HG02642 (cell line): ENCODE results near the gene ATG2B.
"Not testable (repeated sequence)": the region's sequence is repeated elsewhere in the genome, so short reads cannot be mapped to it uniquely, and the experiment has no call there.

Experiments used
- ATAC-seq: cut with Tn5 transposase; IDR thresholded peaks from one replicate; pipeline ENCODE4 v1.9.1; 2021; ENCODE audit warnings: mild to moderate bottlenecking; ENCODE audit not compliant: unreplicated experiment, poor library complexity

The ATG2B gene

DNA sequence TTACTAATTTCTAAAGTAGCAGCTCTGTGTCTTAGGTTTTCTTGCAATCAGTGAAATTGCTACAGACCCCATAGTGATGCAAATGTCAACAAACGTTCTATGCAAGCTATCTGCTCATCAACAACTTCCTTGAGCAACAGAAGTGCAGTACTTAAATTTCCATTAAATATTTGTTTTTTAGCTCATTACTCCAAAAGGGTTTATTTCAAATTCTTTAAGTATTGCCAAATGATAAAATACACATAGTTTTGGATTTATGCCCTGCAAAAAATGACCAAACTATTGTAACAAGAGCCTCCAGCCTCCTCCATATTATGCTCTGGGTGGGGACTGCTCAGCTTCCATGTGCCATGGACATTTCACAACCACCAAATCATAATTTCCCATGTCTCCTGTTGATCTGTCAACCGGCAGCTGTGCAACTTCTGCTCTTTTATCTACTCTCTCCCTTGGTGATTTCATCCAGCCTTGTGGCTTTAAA is 102.8 kb downstream of the ATG2B start:
- ATAC-seq: no peak

DNA sequence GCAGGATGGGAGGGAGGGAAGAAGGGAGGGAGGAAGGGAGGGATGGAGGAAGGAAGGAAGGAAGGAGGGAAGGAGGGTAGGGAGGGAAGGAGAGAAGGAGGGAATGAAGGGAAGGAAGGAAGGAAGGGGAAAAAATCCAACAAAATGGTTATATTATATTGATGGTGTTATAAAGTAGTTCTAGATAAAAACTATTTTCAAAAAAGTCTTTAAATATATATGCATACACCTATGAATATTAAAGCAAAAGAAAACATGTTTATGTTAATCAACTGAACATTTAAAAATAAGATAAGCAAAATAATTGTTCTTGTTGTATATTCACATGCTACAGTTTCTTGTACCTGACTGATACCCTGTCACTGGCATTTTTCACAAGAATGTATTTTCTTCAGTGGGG is 105.2 kb downstream of the ATG2B start:
- no peak for ATAC-seq

DNA sequence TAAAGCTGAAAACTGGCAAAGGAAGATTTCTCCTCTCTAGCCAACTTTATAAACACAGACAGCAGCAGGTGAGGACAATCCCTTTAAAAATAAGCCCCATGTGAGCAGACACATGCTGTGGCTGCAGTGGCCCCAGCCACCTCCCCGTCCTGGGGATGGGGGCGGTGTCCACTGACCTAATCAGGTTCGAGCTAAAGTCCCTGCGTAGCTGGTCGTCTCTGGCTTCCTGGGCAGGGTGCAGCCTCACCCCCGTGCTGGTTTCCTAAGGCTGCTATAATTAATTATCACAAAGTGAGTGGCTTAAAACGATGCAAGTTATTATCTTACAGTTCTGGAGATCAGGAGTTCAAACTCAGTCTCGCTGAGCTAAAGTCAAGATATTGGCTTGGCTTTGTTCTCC is 106.1 kb downstream of the ATG2B start:
- ATAC-seq: no peak

DNA sequence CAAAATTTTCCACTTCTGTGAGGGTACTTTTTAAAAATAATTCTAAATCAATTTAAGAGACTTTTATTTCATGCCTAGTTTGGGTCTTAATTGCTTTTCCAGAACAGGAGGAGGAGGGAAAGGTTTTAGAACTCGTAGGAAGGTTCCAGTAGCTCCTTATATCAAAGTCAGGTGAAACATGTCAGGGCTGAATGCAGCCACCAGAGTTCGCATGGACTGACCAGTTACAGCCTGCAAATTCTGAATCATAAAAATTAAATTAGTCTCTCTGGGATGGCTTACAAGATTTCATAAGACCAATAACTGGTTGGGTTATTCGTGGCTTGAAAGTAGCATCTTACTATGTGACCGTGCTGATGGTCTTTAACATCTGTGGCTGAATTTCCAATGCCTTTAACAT is 106.7 kb downstream of the ATG2B start:
- ATAC-seq: no peak

DNA sequence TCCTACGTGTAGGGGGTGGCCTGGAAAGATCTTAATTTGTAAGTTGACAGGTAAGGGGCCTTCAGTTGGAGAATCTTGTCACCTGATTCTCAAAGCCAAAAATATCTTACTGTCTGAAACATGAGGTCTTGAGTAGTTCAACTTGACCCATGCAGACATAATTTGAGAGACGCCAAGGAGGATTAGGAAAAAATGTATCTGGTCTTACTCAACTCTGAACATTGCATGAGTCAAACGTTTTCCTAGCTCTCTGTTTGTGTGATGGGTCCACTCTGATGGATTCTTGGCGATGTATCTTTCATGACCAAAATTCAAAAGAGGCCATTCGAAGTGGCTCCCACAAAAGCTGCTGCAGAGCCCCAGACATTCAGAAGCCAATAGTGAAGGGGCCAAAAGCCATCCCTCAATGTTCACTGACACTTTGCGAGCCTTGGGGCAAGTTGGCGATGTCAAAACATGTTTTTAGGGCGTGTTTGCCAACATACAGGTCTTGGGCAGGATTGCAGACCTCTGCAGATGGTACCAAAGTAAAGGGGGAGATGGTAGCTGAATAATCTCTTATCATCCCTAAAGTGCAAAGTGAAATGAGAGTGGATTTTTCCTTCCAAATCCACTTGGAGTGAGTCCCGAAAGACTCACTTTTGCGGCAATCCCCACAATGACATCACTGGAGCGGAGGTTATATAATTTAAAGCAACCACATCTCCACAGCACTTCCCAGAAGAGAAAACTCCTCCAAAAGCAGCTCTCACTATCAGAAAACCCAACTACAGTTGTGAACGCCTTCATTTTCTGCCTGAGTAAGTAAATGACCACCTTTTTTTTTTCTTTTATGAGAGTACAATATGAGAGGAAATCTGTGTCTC is 107.4 kb downstream of the ATG2B start, which contains the start of gene BDKRB1:
Gene BDKRB1 (plus strand): TSS at position 710 of the 866 bp plus-strand sequence. CDS start 7,473 bp downstream, outside the sequence.
- ATAC-seq: no peak

DNA sequence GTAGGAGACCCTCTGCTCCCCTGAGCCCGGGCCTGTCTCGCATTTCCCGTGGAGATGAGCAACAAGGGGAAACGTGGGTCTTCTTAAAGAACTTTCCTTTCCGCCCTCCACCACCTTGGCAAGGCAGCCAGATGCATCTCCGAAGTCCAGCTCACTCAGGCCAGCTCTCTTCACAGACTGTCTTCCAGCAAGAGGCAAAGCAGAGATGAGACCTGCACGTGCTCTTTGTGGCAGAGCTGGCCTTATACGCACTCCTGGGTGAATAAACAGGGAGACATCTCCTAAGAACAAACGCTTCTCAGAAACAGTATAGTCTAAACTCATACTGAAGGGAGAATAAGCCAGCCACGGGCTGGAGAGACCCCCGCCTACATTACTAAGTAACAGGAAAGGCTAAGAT is 108.5 kb downstream of the ATG2B start:
- ATAC-seq: no peak

DNA sequence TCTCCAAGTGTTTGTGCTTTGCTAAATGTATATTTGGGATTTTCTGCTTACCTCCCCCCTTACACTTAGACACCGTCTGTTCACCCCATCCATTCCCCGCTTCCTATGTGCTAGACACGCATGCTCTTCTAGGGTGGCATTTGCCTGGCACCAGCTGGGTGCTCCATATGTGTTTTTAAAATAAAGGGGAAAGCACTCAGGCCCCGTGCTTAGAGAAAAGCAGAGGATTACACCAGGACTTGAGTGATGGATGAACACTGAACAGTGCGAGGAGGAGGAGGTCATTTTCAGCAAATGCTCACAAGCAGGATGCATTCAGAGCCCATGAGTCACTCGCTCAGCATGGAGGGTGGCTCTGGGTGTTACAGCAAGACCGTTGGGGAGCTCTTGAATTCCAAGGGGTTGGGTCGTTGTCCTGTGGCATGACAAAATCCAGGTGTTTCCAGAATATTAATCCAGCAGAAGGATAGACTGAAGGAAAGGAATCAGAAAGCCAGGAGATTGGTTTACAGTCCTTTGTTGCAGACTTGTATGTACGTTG is 110.1 kb downstream of the ATG2B start:
- ATAC-seq: no peak

DNA sequence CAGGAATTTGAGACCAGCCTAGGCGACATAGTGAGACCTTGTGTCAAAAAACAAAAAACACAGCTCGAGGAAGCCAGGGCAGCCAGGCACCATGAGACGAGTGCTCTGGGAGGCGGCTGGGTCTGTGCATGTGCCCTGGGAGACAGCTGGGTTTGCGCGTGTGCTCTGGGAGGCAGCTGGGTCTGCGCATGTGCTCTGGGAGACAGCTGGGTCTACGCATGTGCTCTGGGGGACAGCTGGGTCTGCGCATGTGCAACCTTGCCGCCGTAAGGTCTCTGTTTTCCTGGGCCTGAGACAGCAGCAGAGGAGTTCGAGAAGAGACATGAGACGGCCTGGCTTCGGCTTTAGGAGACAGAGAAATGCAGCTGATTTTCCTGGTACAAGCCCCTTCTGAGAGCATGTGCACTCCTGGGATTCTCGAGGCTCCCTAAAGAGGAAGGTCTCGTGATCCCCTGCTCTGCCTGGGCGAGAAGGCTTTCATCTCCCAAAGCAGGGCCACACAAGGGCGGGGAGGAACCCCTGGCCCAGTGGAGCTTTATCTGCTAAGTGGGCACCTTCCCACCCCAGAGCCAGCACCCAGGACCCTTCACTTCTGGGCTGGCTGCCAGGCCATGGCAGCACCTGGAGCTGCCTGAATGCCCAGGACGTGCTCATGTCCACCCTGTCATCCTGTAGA is 110.7 kb downstream of the ATG2B start:
- no peak for ATAC-seq

DNA sequence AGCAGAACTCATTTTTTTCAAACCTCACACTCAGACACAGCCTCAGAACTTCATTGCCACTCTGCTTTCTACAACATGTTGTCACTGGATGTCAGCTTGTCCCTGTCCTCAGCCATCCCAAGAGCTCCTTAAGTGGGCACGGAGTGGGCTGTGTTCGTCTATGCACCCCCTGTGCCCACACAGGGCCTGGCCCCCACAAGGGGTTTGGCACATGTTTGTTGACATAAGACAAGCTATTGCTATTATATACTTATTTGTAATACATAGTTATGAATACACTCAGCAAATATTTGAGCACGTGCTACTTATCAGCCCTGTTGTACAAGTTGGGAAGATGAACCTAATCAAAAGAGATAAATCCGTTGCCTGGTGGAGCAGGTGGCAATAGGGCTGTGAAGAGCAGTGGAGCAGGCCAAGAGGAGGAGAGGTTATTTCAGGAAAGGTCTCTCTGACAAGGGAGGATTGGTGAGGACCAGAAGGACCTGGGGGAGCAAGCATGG is 111.4 kb downstream of the ATG2B start:
- ATAC-seq: no peak

DNA sequence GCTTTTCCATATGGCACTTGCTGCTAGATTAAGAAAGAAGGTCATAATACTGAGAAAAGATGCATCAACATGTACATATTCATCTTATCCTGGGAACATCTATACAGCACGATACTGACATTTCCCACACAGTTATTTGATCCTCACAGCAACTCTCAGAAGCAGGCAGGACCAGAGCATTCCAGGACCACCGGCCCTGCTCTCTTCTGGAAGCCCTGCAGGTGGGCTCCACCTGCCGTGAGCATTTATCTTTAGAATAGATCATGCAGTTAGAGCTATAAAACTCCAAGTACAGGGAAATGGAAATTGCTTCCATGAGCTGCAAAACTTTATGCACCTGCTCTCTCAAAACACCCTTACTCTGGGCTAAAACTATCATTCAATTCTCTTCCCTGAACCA is 112.7 kb downstream of the ATG2B start:
- ATAC-seq: no peak

DNA sequence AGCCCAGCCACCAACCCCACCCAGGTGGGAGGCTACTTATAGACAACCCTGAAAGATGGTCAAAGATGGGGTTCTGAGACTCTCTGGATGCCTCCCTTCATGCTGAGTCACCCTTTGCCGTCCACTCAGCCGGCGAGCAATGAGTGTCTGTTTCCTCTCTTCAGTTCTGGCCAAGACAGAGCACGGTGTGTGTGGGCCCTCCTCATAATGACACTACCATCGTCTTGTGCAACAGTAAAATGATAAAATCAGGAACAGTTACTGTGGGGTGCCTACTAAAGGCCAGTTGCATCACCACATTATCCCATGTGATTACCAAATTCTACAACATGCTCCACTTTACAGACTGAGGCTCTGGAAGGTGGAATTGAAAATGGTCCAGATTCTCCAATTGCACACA is 114.1 kb downstream of the ATG2B start:
- ATAC-seq: no peak

DNA sequence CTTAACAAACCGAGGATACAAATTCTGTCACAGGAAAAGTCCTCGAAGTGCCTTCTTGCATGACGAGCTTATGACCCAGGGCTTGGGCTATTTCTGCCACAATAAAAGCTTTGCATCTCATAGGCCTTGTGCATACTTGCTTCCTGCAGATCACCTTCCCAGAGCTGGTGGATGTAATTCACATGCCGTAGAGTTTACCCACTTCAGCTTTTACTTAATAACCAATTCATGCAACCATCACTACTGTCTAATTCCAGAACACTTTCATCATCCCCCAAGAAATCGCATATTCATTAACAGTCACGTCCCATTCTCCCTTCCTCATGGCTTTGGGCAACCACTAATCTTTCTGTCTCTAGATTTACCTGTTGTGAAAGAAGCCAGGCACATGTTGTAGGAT is 116.1 kb downstream of the ATG2B start:
- no peak for ATAC-seq

DNA sequence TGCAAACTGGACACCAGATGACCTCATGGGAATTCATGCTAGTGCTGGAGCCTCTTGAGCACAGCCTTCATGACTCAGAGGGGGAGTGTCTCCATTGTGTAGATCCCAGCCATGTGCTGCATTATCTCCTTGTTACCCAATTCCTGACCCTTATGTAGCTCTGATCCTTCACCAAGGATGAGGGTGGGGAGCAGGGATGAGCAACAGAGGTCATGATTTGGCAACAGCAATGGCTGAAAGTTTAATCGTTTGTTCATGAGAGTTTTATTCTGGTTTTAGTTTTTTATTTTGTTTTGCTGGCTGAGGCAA is 116.6 kb downstream of the ATG2B start:
- ATAC-seq: no peak

DNA sequence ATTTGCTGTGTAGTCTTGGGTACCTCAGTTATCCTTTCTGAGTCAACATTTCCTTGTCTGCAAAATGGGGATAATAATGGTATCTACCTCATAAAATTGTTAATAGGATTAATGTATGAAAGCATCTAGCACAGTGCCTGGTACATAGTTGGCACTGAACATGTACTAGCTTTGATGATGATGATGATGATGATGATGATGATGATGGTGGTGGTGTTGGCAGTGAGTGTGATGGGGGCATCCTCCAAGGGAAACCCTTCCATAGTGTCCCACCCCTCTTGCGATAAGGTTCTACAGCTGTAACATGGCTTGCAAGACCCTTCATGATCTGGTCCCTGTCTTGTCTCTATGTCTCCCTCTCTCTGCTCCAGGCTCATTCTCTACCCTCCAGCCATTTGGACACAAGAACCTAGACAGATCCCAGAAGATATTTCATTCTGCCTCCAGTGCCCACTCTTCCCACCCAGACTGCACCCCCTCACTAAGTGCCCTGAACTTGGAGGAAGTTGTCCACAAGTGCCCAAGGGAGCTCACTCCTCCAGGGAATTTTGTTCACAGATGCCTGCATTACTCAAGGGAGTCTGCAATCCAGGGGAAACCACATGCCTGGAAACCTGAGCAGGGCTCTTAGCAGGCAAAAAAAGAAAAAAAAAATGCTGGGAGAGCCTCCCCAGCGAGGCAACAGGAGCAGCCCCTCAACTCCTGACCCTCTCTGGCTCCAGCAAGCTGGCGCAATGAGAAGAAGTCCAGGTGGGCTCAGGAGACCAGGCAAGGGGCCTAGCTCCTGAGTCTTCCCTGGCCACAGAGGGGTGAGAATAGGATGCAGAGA is 117.2 kb downstream of the ATG2B start:
- ATAC-seq: no peak

DNA sequence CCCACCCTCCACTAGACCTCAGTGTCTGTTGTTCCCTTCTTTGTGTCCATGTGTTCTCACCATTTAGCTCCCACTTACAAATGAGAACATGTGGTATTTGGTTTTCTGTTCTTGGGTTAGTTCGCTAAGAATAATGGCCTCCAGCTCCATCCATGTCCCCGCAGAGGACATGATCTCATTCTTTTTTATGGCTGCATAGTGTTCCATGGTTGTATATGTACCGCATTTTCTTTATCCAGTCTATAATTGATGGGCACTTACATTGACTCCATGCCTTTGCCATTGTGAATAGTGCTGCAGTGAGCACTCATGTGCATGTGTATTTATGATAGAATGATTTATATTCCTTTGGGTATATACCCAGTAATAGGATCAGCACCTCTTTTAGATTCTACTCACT is 118.1 kb downstream of the ATG2B start:
- not testable (repeated sequence) for ATAC-seq

DNA sequence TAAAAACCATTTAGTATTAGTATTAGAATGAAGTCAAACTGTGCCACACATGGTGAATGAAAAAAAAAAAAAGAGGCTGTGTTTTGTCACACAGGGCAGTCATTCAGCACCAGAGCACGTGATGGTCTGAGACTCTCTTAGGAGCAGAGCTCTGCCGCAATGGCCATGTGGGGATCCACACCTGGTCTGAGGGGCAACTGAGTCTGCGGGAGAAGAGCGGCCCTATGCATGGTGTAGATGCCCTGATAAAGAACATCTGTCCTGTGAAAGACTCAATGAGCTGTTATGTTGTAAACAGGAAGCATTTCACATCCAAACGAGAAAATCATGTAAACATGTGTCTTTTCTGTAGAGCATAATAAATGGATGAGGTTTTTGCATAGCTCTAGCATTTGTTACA is 119.4 kb downstream of the ATG2B start:
- ATAC-seq: no peak

DNA sequence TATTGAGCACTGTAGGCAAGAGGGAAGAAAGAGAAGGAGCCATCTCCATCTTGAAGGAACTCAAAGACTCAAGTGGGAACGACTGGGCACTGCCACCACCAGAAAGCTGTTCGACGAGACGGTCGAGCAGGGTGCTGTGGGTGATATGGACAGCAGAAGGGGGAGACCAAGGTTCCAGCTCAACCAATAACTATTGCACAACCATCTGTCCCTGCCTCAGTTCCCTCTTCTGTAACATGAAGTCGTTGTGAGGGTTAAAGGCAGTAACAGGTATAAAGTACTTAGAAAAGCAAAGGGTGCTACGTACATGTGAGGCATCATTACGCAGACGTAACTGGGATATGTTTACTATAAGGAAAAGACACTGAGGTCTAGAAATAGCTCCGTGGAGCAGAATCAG is 121.0 kb downstream of the ATG2B start:
- ATAC-seq: no peak

DNA sequence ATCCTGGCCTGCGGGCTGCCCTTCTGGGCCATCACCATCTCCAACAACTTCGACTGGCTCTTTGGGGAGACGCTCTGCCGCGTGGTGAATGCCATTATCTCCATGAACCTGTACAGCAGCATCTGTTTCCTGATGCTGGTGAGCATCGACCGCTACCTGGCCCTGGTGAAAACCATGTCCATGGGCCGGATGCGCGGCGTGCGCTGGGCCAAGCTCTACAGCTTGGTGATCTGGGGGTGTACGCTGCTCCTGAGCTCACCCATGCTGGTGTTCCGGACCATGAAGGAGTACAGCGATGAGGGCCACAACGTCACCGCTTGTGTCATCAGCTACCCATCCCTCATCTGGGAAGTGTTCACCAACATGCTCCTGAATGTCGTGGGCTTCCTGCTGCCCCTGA is 122.5 kb downstream of the ATG2B start:
- ATAC-seq: no peak

DNA sequence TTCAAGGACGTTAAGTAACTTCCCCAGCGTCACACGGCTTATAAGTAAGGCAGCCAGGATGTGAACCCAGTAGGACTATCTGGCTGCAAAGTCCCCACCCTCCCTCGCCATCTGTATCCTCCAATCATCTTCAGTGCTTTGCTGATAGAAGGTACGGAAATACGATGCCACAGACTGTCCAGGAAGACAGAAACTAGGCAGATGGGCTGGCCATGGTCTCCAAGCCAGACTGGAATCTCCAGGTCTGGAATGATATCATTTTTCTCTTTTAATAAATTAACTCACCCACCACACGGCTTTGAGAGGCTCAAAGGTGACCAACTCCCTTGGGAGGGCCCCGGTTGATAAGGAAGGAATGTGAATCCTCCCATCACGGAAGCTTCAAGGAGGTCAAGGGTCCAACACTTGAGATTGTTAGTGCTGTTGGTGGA is 123.4 kb downstream of the ATG2B start:
- ATAC-seq: no peak

DNA sequence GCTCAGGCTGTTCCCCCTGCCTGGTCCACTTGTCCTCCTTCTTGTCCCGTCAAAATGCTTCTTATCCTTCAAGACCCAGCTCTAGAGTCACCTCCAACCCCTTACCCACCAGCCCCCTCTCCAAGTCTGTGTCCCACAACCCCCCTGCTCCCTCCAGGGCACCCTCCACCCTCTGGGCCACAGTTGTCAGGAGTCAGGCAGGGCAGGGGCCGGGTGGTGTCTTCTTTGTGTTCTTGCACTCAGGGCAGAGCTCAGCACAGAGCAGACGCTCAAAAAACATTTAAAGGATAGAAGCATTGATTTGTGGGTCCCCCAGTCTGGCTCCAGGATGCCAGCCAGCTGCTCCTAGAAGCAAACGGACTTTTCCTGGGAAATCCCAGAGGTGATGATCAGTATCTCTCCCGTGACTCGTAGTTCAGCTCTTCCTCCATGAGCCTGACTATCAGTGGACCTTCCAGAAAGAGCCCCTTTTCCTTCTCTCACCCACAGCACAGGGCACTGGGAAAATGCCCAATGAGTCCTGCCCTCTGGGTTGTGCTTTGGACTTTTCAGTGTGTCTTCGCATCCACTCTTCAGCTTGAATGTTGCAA is 124.4 kb downstream of the ATG2B start:
- ATAC-seq: no peak
